ENCODE measurements around the gene PTPRN2.

DNA sequence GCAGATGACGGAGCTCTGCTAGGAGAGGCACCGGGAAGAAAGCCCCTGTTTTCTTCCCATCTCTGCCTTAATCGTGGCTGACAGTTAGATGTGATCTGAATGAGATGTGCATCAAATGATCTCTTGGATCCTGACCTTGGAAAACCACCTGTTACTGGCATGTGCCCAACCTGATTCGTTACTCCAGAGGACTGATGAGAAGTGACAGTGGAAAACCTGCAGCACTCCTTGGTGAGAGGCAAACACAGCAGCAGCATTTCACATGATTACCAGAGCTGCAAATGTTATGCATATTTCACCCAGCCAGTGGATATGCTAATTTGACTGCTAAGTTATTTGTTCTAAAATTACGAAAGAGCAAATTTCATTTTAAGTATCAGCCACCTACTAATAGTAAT is 95.3 kb downstream of the PTPRN2 start:
- no peak for TF ChIP-seq POLR2AphosphoS5 (IDR thresholded peaks at IDR 0.05; ENCODE audit: insufficient read depth, low read depth, low read length)
- TF ChIP-seq JUN (IDR thresholded peaks at IDR 0.05; ENCODE audit: borderline replicate concordance, insufficient read depth, insufficient read length, low read depth), result no peak

Measured in endothelial cell of umbilical vein (primary cell).